C4-2B (cell line): ENCODE data around the gene PTPRM.

Source experiments
- CTCF ChIP-seq: fragments of 450-650 bp; conservative IDR thresholded peaks from 2 replicates; pipeline ENCODE4 v1.5.1; 2017; ENCODE audit warnings: mild to moderate bottlenecking
- ZFX ChIP-seq: fragments of 450-650 bp; IDR thresholded peaks from 2 replicates; pipeline ENCODE4 v1.6.1; 2017

- TF ChIP-seq CTCF (no peak), ZFX (no peak)
Observed at GRCh38 chr18:7662866-7663265, 95.8 kb downstream of the PTPRM start.
